Esophagus squamous epithelium (tissue), 5 donors: ENCODE measurements around the gene GBE1. TPM values are rescaled to one million over a fixed set of nuclear protein-coding genes. Genes with fewer than 3 reads are reported as not detected.

Experiments used
- DNase-seq: peaks from one replicate; lab custom pipeline; 2025; lab: John Stamatoyannopoulos, UW
- H3K27ac ChIP-seq, 4 donors: fragments of 200-600 bp; sonication (generic); one replicate each; pipeline ENCODE4 v1.5.1; 2016 to 2019; ENCODE audit warnings: mild to moderate bottlenecking in 1 of 4
- H3K27me3 ChIP-seq, 4 donors: fragments of 200-600 bp; sonication (generic); 1 replicate in 3 of 4; 2 replicates in 1 of 4; pipeline versions ENCODE4 v1.5.1 to v1.6.0; 2017 to 2021; ENCODE audit warnings: antibody characterized with exemption in 1 of 4
- H3K36me3 ChIP-seq, 3 donors: fragments of 200-600 bp; sonication (generic); one replicate each; pipeline ENCODE4 v1.5.1; 2016 to 2019
- H3K4me1 ChIP-seq, 3 donors: fragments of 200-600 bp; sonication (generic); one replicate each; pipeline ENCODE4 v1.5.1; 2017 to 2019
- H3K4me3 ChIP-seq, 4 donors: fragments of 200-600 bp; sonication (generic); 1 replicate in 3 of 4; 2 replicates in 1 of 4; pipeline ENCODE4 v1.5.1; 2016 to 2019; ENCODE audit warnings: mild to moderate bottlenecking in 2 of 4, moderate library complexity in 1 of 4
- H3K9me3 ChIP-seq, 3 donors: fragments of 200-600 bp; sonication (generic); one replicate each; pipeline ENCODE4 v1.5.1; 2016 to 2019
- CTCF ChIP-seq, 6 experiments: fragments of 450-650 bp in 4 of 6; fragments of 200-600 bp in 2 of 6; sonication (generic) in 2 of 6; IDR thresholded peaks; one replicate each; pipeline ENCODE4 v1.5.1; 2016 to 2019; ENCODE audit warnings: antibody characterized with exemption in 6 of 6, mild to moderate bottlenecking in 4 of 6, moderate library complexity in 4 of 6
- POLR2A ChIP-seq, 4 donors: fragments of 450-650 bp; IDR thresholded peaks; one replicate each; pipeline ENCODE4 v1.6.1; 2017; ENCODE audit warnings: antibody characterized with exemption in 4 of 4, mild to moderate bottlenecking in 4 of 4, moderate library complexity in 3 of 4
- WGBS, 2 donors: methylation state at CpG; one replicate each; pipeline ENCODE4 v1.1.5; 2018; 5-methylcytosine and 5-hydroxymethylcytosine counted together
- intact Hi-C: fragments of 100-400 bp; cut with DNase I; formaldehyde crosslinking; loops from one replicate; pipeline ENCODE4 v1.15.0; 2022
- total RNA-seq, 4 donors: library from RNA; depleted of rRNA; stranded (reverse); fragments of >200 nt; gene quantifications; one replicate each; pipeline ENCODE4 v1.1.0, GENCODE V29; 2016
- donor health status: DM: yes; HTN: yes; CAD: no.

GBE1 gene
- total RNA-seq, 4 donors from 2014 or later = 19.2 to 37.2 (median 29.7) TPM

GRCh38 chr3:81660036-81660435 is 101.4 kb downstream of the GBE1 start:
- Histone ChIP-seq H3K27ac (no peak overlapping the region), H3K36me3 (no peaks in the 10 kb centered on the region), H3K27me3 (no peaks in the 10 kb centered on the region), H3K4me3 (no peak overlapping the region), H3K4me1 (peaks cover 0 to 15% (median 0%) of the 10 kb centered on the region in 3 donors), H3K9me3 (no peaks in the 10 kb centered on the region)
- no peak for DNase-seq
- 90 to 100% methylated on average over 1 of the region's 1 CpG for WGBS, 2 donors
- TF ChIP-seq CTCF (IDR thresholded peaks at IDR 0.05) (no peak), POLR2A (IDR thresholded peaks at IDR 0.05) (no peak)
- intact Hi-C loops = no loop called here

GRCh38 chr3:81658322-81658997 is 103.0 kb downstream of the GBE1 start:
- TF ChIP-seq POLR2A (IDR thresholded peaks at IDR 0.05) (no peak), CTCF (IDR thresholded peaks at IDR 0.05) (no peak)
- peaks cover 0 to 15% (median 0%) of the 10 kb centered on the region in 3 donors for H3K4me1 ChIP-seq
- DNase-seq = no peak
- no peak overlapping the region for H3K4me3 ChIP-seq
- no peaks in the 10 kb centered on the region for H3K36me3 ChIP-seq
- intact Hi-C loops = no loop called here
- WGBS, 2 donors = 37 to 43% methylated on average over 3 of the region's 3 CpGs
- no peak overlapping the region for H3K27ac ChIP-seq
- no peaks in the 10 kb centered on the region for H3K27me3 ChIP-seq
- no peaks in the 10 kb centered on the region for H3K9me3 ChIP-seq

GRCh38 chr3:81651139-81651538 is 110.3 kb downstream of the GBE1 start:
- WGBS, 2 donors = 19 to 47% methylated on average over 4 of the region's 4 CpGs
- Histone ChIP-seq H3K4me3 (no peak overlapping the region), H3K9me3 (no peaks in the 10 kb centered on the region), H3K4me1 (peaks cover 0 to 27% (median 13%) of the 10 kb centered on the region in 3 donors), H3K27ac (peak overlapping the region in 3 of 4 donors; percentile 69 to 78 (median 71)), H3K27me3 (no peaks in the 10 kb centered on the region), H3K36me3 (peaks cover 0 to under 1% (median 0%) of the 10 kb centered on the region in 3 donors)
- DNase-seq = no peak
- intact Hi-C loops = no loop called here
- no peak for TF ChIP-seq POLR2A (IDR thresholded peaks at IDR 0.05)
- no peak for TF ChIP-seq CTCF (IDR thresholded peaks at IDR 0.05)

GRCh38 chr3:81650187-81650586 is 111.3 kb downstream of the GBE1 start:
- peaks cover 0 to 10% (median 0%) of the 10 kb centered on the region in 3 donors for H3K36me3 ChIP-seq
- no peak for TF ChIP-seq CTCF (IDR thresholded peaks at IDR 0.05)
- TF ChIP-seq POLR2A (IDR thresholded peaks at IDR 0.05) = no peak
- no peak for DNase-seq
- no peak overlapping the region for H3K4me3 ChIP-seq
- no peaks in the 10 kb centered on the region for H3K27me3 ChIP-seq
- intact Hi-C loops = no loop called here
- H3K27ac ChIP-seq = peak overlapping the region in 3 of 4 donors; percentile 69 to 78 (median 71)
- 42 to 48% methylated on average over 3 of the region's 3 CpGs for WGBS, 2 donors
- peaks cover 0 to 27% (median 13%) of the 10 kb centered on the region in 3 donors for H3K4me1 ChIP-seq
- H3K9me3 ChIP-seq = no peaks in the 10 kb centered on the region

GRCh38 chr3:81645248-81645647 is 116.2 kb downstream of the GBE1 start:
- no peak for DNase-seq
- Histone ChIP-seq H3K27me3 (no peaks in the 10 kb centered on the region), H3K9me3 (no peaks in the 10 kb centered on the region), H3K4me3 (no peak overlapping the region), H3K36me3 (peaks cover 0 to 30% (median 0%) of the 10 kb centered on the region in 3 donors), H3K27ac (no peak overlapping the region), H3K4me1 (peaks cover 0 to 7% (median 3%) of the 10 kb centered on the region in 3 donors)
- intact Hi-C loops = no loop called here
- 91 to 96% methylated on average over 1 of the region's 1 CpG for WGBS, 2 donors
- TF ChIP-seq POLR2A (IDR thresholded peaks at IDR 0.05) (no peak), CTCF (IDR thresholded peaks at IDR 0.05) (no peak)
